Chondrocyte (in vitro differentiated cells): ENCODE measurements around the gene ZXDB. TPM values are rescaled to one million over a fixed set of nuclear protein-coding genes. Genes with fewer than 3 reads are reported as not detected.
A peak's percentile ranks its signal among the peaks of the same experiment; 100 is the strongest.
"Not testable (repeated sequence)": the region's sequence is repeated elsewhere in the genome, so short reads cannot be mapped to it uniquely, and the experiment has no call there.

Source experiments
- DNase-seq: peaks from one replicate; pipeline ENCODE4 v3.0.0; 2021; ENCODE audit warnings: mixed read lengths, low spot score
- H3K27ac Mint-ChIP-seq: one replicate; pipeline ENCODE4 v1.8.0; 2021; ENCODE audit warnings: mild to moderate bottlenecking, moderate library complexity, mixed read lengths; ENCODE audit not compliant: unreplicated experiment
- H3K27me3 Mint-ChIP-seq: 2 replicates; pipeline ENCODE4 v1.8.0; 2021; ENCODE audit warnings: low read depth, mixed read lengths
- H3K36me3 Mint-ChIP-seq: 2 replicates; pipeline ENCODE4 v1.8.0; 2021; ENCODE audit warnings: low read depth, mixed read lengths
- H3K4me1 Mint-ChIP-seq: 2 replicates; pipeline ENCODE4 v1.8.0; 2021; ENCODE audit warnings: low read depth, mild to moderate bottlenecking, mixed read lengths
- H3K4me3 Mint-ChIP-seq: one replicate; pipeline ENCODE4 v1.8.0; 2021; ENCODE audit warnings: mild to moderate bottlenecking, moderate library complexity, mixed read lengths; ENCODE audit not compliant: unreplicated experiment
- H3K9me3 Mint-ChIP-seq: 2 replicates; pipeline ENCODE4 v1.8.0; 2021; ENCODE audit warnings: low read depth, mixed read lengths
- total RNA-seq: library from RNA; stranded (reverse); gene quantifications from 3 replicates; pipeline ENCODE4 v1.2.1, GENCODE V29; 2021
- TF ChIP-seq, protein P1 (sequence below): fragments of 200-600 bp; sonication (generic); IDR thresholded peaks from 2 replicates; pipeline ENCODE4 v1.5.0; 2021; ENCODE audit warnings: antibody characterized with exemption, mild to moderate bottlenecking, moderate library complexity

The ZXDB gene
- total RNA-seq, 1 donor from 2014 or later = 9.3 TPM

DNA sequence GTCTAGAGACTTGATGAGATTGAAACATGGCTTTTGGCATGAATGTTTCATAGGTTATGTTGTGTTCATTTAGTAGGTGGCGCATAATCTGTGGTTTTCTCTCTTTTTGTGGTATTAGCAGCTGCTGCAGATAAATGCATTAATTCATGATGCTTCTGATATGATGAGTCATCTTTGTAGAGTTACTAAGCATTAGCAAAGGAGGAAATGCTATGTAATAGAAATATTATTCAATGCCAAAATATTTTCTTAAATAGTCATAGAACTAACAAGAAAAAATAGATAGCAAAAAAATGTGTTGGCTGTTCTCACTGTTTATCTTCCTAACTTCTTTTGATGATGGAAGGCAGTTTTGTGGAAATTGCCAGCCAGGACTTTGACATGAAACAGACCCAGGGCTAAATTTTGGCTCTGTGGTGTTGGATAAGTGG lies 3.6 kb downstream of the ZXDB start:
- H3K9me3 Mint-ChIP-seq = peaks cover 9% of the 10 kb centered on the region
- peaks cover 42% of the 10 kb centered on the region for H3K4me1 Mint-ChIP-seq
- peak overlapping the region; percentile 76 for H3K27ac Mint-ChIP-seq
- peak overlapping the region; percentile 11 for H3K4me3 Mint-ChIP-seq
- H3K27me3 Mint-ChIP-seq = no peaks in the 10 kb centered on the region
- no peak for DNase-seq
- H3K36me3 Mint-ChIP-seq = peaks cover 2% of the 10 kb centered on the region
- TF ChIP-seq, protein P1, sequence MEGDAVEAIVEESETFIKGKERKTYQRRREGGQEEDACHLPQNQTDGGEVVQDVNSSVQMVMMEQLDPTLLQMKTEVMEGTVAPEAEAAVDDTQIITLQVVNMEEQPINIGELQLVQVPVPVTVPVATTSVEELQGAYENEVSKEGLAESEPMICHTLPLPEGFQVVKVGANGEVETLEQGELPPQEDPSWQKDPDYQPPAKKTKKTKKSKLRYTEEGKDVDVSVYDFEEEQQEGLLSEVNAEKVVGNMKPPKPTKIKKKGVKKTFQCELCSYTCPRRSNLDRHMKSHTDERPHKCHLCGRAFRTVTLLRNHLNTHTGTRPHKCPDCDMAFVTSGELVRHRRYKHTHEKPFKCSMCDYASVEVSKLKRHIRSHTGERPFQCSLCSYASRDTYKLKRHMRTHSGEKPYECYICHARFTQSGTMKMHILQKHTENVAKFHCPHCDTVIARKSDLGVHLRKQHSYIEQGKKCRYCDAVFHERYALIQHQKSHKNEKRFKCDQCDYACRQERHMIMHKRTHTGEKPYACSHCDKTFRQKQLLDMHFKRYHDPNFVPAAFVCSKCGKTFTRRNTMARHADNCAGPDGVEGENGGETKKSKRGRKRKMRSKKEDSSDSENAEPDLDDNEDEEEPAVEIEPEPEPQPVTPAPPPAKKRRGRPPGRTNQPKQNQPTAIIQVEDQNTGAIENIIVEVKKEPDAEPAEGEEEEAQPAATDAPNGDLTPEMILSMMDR = no peak

DNA sequence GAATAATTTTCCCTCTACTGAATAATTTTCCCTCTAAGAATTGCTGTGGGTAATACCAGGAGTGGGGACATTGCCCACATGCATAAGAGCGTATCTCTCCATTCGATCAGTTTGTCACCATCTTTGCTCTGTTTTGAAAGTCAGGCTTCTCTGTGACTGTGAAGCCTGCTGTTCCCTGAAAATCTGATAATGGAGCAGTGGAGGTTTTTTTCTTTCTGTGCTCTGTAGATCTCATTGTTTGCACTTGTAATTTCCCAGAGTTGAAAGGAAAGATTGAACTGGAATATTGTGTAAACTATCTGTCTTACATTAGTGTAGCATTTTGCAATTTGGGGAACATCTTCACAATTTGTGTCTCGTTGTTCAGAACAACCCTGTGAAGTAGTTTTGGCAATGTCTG lies 4.3 kb downstream of the ZXDB start:
- Mint-ChIP-seq H3K9me3 (peaks cover 9% of the 10 kb centered on the region), H3K27ac (peak overlapping the region; percentile 80), H3K36me3 (peaks cover 2% of the 10 kb centered on the region), H3K4me1 (peaks cover 37% of the 10 kb centered on the region), H3K4me3 (peak overlapping the region; percentile 52), H3K27me3 (no peaks in the 10 kb centered on the region)
- TF ChIP-seq, protein P1 = no peak
- DNase-seq = no peak

GRCh38 chrX:57596516-57596915 lies 4.7 kb downstream of the ZXDB start:
- peaks cover 34% of the 10 kb centered on the region for H3K4me1 Mint-ChIP-seq
- DNase-seq = no peak
- TF ChIP-seq, protein P1 = no peak
- H3K36me3 Mint-ChIP-seq = peaks cover 2% of the 10 kb centered on the region
- H3K27ac Mint-ChIP-seq = peak overlapping the region; percentile 92
- H3K4me3 Mint-ChIP-seq = peak overlapping the region; percentile 55
- no peaks in the 10 kb centered on the region for H3K27me3 Mint-ChIP-seq
- H3K9me3 Mint-ChIP-seq = peaks cover 9% of the 10 kb centered on the region

- TF ChIP-seq, protein P1 = no peak
- DNase-seq = peak; percentile 54
- no peaks in the 10 kb centered on the region for H3K4me1 Mint-ChIP-seq
- H3K27ac Mint-ChIP-seq = no peak overlapping the region
- no peak overlapping the region for H3K4me3 Mint-ChIP-seq
- peaks cover 37% of the 10 kb centered on the region for H3K9me3 Mint-ChIP-seq
- H3K27me3 Mint-ChIP-seq = no peaks in the 10 kb centered on the region
- H3K36me3 Mint-ChIP-seq = no peaks in the 10 kb centered on the region
These were observed 15.7 kb downstream of the ZXDB start for GRCh38 chrX:57607295-57608187.

DNA sequence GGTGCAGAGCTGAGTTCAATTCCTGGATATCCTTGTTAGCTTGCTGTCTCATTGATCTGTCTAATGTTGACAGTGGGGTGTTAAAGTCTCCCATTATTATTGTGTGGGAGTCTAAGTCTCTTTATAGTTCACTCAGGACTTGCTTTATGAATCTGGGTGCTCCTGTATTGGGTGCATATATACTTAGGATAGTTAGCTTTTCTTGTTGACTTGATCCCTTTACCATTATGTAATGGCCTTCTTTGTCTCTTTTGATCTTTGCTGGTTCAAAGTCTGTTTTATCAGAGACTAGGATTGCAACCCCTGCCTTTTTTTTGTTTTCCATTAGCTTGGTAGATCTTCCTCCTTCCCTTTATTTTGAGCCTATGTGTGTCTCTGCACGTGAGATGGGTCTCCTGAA lies 21.5 kb downstream of the ZXDB start:
- Mint-ChIP-seq H3K36me3 (peaks cover 25% of the 10 kb centered on the region), H3K9me3 (peaks cover 66% of the 10 kb centered on the region)
- DNase-seq, H3K27me3 Mint-ChIP-seq, H3K4me3 Mint-ChIP-seq, H3K4me1 Mint-ChIP-seq, H3K27ac Mint-ChIP-seq: not testable (repeated sequence)

GRCh38 chrX:57629438-57629837 lies 37.6 kb downstream of the ZXDB start:
- peak; percentile 64 for DNase-seq
- H3K36me3 Mint-ChIP-seq = peaks cover 14% of the 10 kb centered on the region
- H3K9me3 Mint-ChIP-seq = peaks cover 50% of the 10 kb centered on the region
- H3K4me3 Mint-ChIP-seq, H3K4me1 Mint-ChIP-seq, H3K27me3 Mint-ChIP-seq, H3K27ac Mint-ChIP-seq: not testable (repeated sequence)
